ENCODE results near the gene ATF7.

Gene ATF7

GRCh38 chr12:53625946-53626701 lies at the start of gene ATF7:
TSS of gene ATF7 (minus strand) at chr12:53626382. CDS start at chr12:53601000, 25,382 bp downstream.
- H3K4me1 ChIP-seq (ENCODE audit: control insufficient read depth in 1 of 2, insufficient read depth in 1 of 2, low read depth in 1 of 2, low read length in 1 of 2), result peaks cover 41% of the 10 kb centered on the region in 2 experiments
- H3K27me3 ChIP-seq, result no peaks in the 10 kb centered on the region
- no peaks in the 10 kb centered on the region for H3K9me3 ChIP-seq
- peak within 1 kb of the TSS; percentile 88 for H3K27ac ChIP-seq
- H3K36me3 ChIP-seq, result no peaks in the 10 kb centered on the region
- TF ChIP-seq, protein P1, sequence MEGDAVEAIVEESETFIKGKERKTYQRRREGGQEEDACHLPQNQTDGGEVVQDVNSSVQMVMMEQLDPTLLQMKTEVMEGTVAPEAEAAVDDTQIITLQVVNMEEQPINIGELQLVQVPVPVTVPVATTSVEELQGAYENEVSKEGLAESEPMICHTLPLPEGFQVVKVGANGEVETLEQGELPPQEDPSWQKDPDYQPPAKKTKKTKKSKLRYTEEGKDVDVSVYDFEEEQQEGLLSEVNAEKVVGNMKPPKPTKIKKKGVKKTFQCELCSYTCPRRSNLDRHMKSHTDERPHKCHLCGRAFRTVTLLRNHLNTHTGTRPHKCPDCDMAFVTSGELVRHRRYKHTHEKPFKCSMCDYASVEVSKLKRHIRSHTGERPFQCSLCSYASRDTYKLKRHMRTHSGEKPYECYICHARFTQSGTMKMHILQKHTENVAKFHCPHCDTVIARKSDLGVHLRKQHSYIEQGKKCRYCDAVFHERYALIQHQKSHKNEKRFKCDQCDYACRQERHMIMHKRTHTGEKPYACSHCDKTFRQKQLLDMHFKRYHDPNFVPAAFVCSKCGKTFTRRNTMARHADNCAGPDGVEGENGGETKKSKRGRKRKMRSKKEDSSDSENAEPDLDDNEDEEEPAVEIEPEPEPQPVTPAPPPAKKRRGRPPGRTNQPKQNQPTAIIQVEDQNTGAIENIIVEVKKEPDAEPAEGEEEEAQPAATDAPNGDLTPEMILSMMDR (IDR thresholded peaks at IDR 0.05), result peak; percentile 51
- peak within 1 kb of the TSS; percentile 68 to 69 for H3K4me3 ChIP-seq (ENCODE audit: low read depth in 1 of 2, low read length in 1 of 2)

DNA sequence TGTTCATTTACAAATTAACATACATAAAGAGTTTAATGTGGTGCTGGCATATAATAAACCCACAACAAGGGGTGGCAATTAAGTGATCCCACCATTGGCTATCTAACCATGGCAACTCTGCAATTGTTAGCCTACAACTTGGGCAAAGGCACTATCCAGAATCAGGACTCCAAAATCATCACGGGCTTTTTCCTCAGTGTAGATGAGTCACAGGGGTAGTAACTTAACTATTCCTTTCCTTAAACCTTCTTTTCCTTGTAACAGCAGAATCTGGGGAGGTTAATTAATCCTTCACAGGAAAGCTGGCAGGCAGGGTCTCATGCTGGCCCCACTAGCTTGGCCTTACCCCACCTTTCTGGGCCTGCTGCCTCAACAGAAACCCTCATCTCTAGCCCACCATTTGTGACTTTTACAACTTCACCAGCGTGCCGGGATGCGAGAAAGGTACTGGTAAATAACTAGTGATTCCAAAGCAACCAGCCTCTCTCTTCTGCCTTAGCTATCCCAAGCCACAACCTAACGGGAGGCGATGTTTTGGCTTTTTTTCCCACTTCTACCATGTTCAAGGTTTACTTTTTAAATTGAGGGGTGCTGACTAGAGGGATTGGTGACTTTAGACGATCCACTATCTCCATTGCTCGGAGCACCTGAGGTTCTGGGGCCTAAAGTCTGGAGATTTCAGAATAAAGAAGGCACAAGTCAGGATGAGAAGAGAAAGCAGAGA lies 49.0 kb upstream of the ATF7 start:
- Histone ChIP-seq H3K4me3 (ENCODE audit: low read depth in 1 of 2, low read length in 1 of 2) (peak overlapping the region; percentile 95 to 98), H3K4me1 (ENCODE audit: control insufficient read depth in 1 of 2, insufficient read depth in 1 of 2, low read depth in 1 of 2, low read length in 1 of 2) (peaks cover 23 to 25% of the 10 kb centered on the region in 2 experiments), H3K27ac (peak overlapping the region; percentile 87), H3K36me3 (peaks cover 23% of the 10 kb centered on the region), H3K9me3 (no peaks in the 10 kb centered on the region), H3K27me3 (peaks cover 39% of the 10 kb centered on the region)
- TF ChIP-seq, protein P1 (IDR thresholded peaks at IDR 0.05), result no peak

- Histone ChIP-seq H3K4me1 (ENCODE audit: control insufficient read depth in 1 of 2, insufficient read depth in 1 of 2, low read depth in 1 of 2, low read length in 1 of 2) (peaks cover 8 to 10% of the 10 kb centered on the region in 2 experiments), H3K9me3 (no peaks in the 10 kb centered on the region), H3K27me3 (no peaks in the 10 kb centered on the region), H3K36me3 (peaks cover 56% of the 10 kb centered on the region), H3K4me3 (ENCODE audit: low read depth in 1 of 2, low read length in 1 of 2) (no peak overlapping the region), H3K27ac (no peak overlapping the region)
- TF ChIP-seq, protein P1 (IDR thresholded peaks at IDR 0.05), result no peak
Measured at GRCh38 chr12:53670971-53671370, 44.8 kb upstream of the ATF7 start.

GRCh38 chr12:53670308-53670707 lies 44.1 kb upstream of the ATF7 start:
- no peak overlapping the region for H3K27ac ChIP-seq
- TF ChIP-seq, protein P1 (IDR thresholded peaks at IDR 0.05), result no peak
- no peaks in the 10 kb centered on the region for H3K27me3 ChIP-seq
- peaks cover 4 to 5% of the 10 kb centered on the region in 2 experiments for H3K4me1 ChIP-seq (ENCODE audit: control insufficient read depth in 1 of 2, insufficient read depth in 1 of 2, low read depth in 1 of 2, low read length in 1 of 2)
- H3K9me3 ChIP-seq, result no peaks in the 10 kb centered on the region
- no peak overlapping the region for H3K4me3 ChIP-seq (ENCODE audit: low read depth in 1 of 2, low read length in 1 of 2)
- peaks cover 62% of the 10 kb centered on the region for H3K36me3 ChIP-seq

DNA sequence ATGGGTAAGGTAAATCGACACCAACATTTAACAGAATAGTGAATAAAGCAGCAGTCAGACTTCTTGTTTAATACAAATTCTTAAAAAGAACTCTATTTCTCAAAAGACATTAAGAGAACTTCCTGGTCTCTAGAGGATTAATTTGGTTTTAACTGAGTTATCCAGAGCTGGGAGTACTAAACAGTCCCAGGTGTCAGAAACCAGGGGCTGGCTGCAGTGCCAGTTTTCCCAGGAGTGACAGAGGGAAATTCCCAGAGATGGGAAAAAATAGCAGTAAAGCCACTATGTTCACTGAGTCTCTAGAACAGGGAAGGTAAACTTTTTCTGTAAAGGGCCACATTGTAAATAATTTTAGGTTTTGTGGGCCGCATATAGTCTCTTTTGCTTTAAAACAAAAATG lies 40.9 kb upstream of the ATF7 start:
- no peak overlapping the region for H3K4me3 ChIP-seq (ENCODE audit: low read depth in 1 of 2, low read length in 1 of 2)
- H3K27me3 ChIP-seq, result no peaks in the 10 kb centered on the region
- H3K27ac ChIP-seq, result no peak overlapping the region
- no peaks in the 10 kb centered on the region for H3K4me1 ChIP-seq (ENCODE audit: control insufficient read depth in 1 of 2, insufficient read depth in 1 of 2, low read depth in 1 of 2, low read length in 1 of 2)
- peaks cover 75% of the 10 kb centered on the region for H3K36me3 ChIP-seq
- H3K9me3 ChIP-seq, result no peaks in the 10 kb centered on the region
- TF ChIP-seq, protein P1 (IDR thresholded peaks at IDR 0.05), result no peak
